ENCODE data around the gene GLI3.

GLI3 gene

GRCh38 chr7:42192066-42192465 is 44.9 kb downstream of the GLI3 start:
- Histone ChIP-seq H3K27me3 (ENCODE audit: low read depth, low read length) (no peaks in the 10 kb centered on the region), H3K79me2 (ENCODE audit: low read length) (no peaks in the 10 kb centered on the region), H4K20me1 (ENCODE audit: insufficient read depth, low read length) (no peaks in the 10 kb centered on the region), H3K27ac (ENCODE audit: low read length) (no peak overlapping the region), H3K4me2 (ENCODE audit: low read length) (no peak overlapping the region), H3K36me3 (replicated peaks; ENCODE audit: low read depth, low read length) (no peaks in the 10 kb centered on the region), H3K9me3 (ENCODE audit: insufficient read depth, low read length) (no peaks in the 10 kb centered on the region), H3K4me1 (ENCODE audit: low read length) (no peaks in the 10 kb centered on the region), H3K9ac (ENCODE audit: low read length) (no peak overlapping the region), H2AFZ (ENCODE audit: low read depth, low read length) (no peak overlapping the region), H3K4me3 (ENCODE audit: low read length) (no peak overlapping the region)
- TF ChIP-seq EZH2phosphoT487 (IDR thresholded peaks at IDR 0.05; ENCODE audit: low read depth): no peak
- TF ChIP-seq CTCF (IDR thresholded peaks at IDR 0.05; ENCODE audit: low read depth, low read length): no peak

- Histone ChIP-seq H3K4me1 (ENCODE audit: low read length) (no peaks in the 10 kb centered on the region), H3K9me3 (ENCODE audit: insufficient read depth, low read length) (no peaks in the 10 kb centered on the region), H2AFZ (ENCODE audit: low read depth, low read length) (no peak overlapping the region), H3K79me2 (ENCODE audit: low read length) (no peaks in the 10 kb centered on the region), H3K27me3 (ENCODE audit: low read depth, low read length) (no peaks in the 10 kb centered on the region), H3K9ac (ENCODE audit: low read length) (no peak overlapping the region), H3K4me3 (ENCODE audit: low read length) (no peak overlapping the region), H3K4me2 (ENCODE audit: low read length) (no peak overlapping the region), H4K20me1 (ENCODE audit: insufficient read depth, low read length) (no peaks in the 10 kb centered on the region), H3K27ac (ENCODE audit: low read length) (no peak overlapping the region), H3K36me3 (replicated peaks; ENCODE audit: low read depth, low read length) (no peaks in the 10 kb centered on the region)
- no peak for TF ChIP-seq EZH2phosphoT487 (IDR thresholded peaks at IDR 0.05; ENCODE audit: low read depth)
- TF ChIP-seq CTCF (IDR thresholded peaks at IDR 0.05; ENCODE audit: low read depth, low read length): no peak
These were observed 47.5 kb downstream of the GLI3 start for GRCh38 chr7:42189535-42189934.

- H3K27ac ChIP-seq (ENCODE audit: low read length): no peak overlapping the region
- H2AFZ ChIP-seq (ENCODE audit: low read depth, low read length): no peak overlapping the region
- H3K27me3 ChIP-seq (ENCODE audit: low read depth, low read length): no peaks in the 10 kb centered on the region
- H3K79me2 ChIP-seq (ENCODE audit: low read length): no peaks in the 10 kb centered on the region
- H4K20me1 ChIP-seq (ENCODE audit: insufficient read depth, low read length): no peaks in the 10 kb centered on the region
- H3K9ac ChIP-seq (ENCODE audit: low read length): no peak overlapping the region
- no peaks in the 10 kb centered on the region for H3K4me1 ChIP-seq (ENCODE audit: low read length)
- TF ChIP-seq CTCF (IDR thresholded peaks at IDR 0.05; ENCODE audit: low read depth, low read length): peak; percentile 41
- TF ChIP-seq EZH2phosphoT487 (IDR thresholded peaks at IDR 0.05; ENCODE audit: low read depth): no peak
- H3K9me3 ChIP-seq (ENCODE audit: insufficient read depth, low read length): no peaks in the 10 kb centered on the region
- H3K4me2 ChIP-seq (ENCODE audit: low read length): no peak overlapping the region
- no peaks in the 10 kb centered on the region for H3K36me3 ChIP-seq (replicated peaks; ENCODE audit: low read depth, low read length)
- H3K4me3 ChIP-seq (ENCODE audit: low read length): no peak overlapping the region
These were observed 50.9 kb downstream of the GLI3 start for GRCh38 chr7:42186151-42186550.

GRCh38 chr7:42185726-42186125 is 51.3 kb downstream of the GLI3 start:
- Histone ChIP-seq H3K27ac (ENCODE audit: low read length) (no peak overlapping the region), H3K9ac (ENCODE audit: low read length) (no peak overlapping the region), H4K20me1 (ENCODE audit: insufficient read depth, low read length) (no peaks in the 10 kb centered on the region), H3K36me3 (replicated peaks; ENCODE audit: low read depth, low read length) (no peaks in the 10 kb centered on the region), H2AFZ (ENCODE audit: low read depth, low read length) (no peak overlapping the region), H3K4me2 (ENCODE audit: low read length) (no peak overlapping the region), H3K79me2 (ENCODE audit: low read length) (no peaks in the 10 kb centered on the region), H3K27me3 (ENCODE audit: low read depth, low read length) (no peaks in the 10 kb centered on the region), H3K9me3 (ENCODE audit: insufficient read depth, low read length) (no peaks in the 10 kb centered on the region), H3K4me3 (ENCODE audit: low read length) (no peak overlapping the region), H3K4me1 (ENCODE audit: low read length) (no peaks in the 10 kb centered on the region)
- no peak for TF ChIP-seq CTCF (IDR thresholded peaks at IDR 0.05; ENCODE audit: low read depth, low read length)
- no peak for TF ChIP-seq EZH2phosphoT487 (IDR thresholded peaks at IDR 0.05; ENCODE audit: low read depth)

All from OCI-LY3 (cell line).